K562 (cell line): Measurements from ENCODE around the gene IFT122. TPM values are rescaled to one million over a fixed set of nuclear protein-coding genes. Genes with fewer than 3 reads are reported as not detected.

Experiments used
- ARID1B ChIP-seq: fragments of 450-650 bp; IDR thresholded peaks from 2 replicates; pipeline ENCODE4 v1.6.1; 2016; ENCODE audit warnings: antibody characterized with exemption, mild to moderate bottlenecking, inconsistent platforms
- ATF1 ChIP-seq, 2 experiments: fragments of 450-650 bp in 1 of 2; IDR thresholded peaks; 2 replicates each; pipeline ENCODE4 v1.6.1; 2016; ENCODE audit warnings: missing compliant biosample characterization in 1 of 2, missing genetic modification characterization in 1 of 2
- CBFA2T2 ChIP-seq: fragments of 450-650 bp; conservative IDR thresholded peaks from 2 replicates; pipeline ENCODE4 v1.6.1; 2017; ENCODE audit warnings: mild to moderate bottlenecking
- CBFA2T3 ChIP-seq: fragments of 450-650 bp; IDR thresholded peaks from 2 replicates; pipeline ENCODE4 v1.6.1; 2017
- CBX1 ChIP-seq: sonication (generic); IDR thresholded peaks from 2 replicates; pipeline ENCODE4 v1.6.1; 2016; ENCODE audit warnings: antibody characterized with exemption, low read depth, mild to moderate bottlenecking
- FOSL1 ChIP-seq: fragments of 200-800 bp; sonication (Bioruptor generic); conservative IDR thresholded peaks from 2 replicates; pipeline ENCODE4 v1.6.1; 2016; ENCODE audit warnings: missing genetic modification characterization, missing compliant biosample characterization
- FOXK2 ChIP-seq, 2 experiments: fragments of 450-650 bp; IDR thresholded peaks in 1 of 2; conservative IDR thresholded peaks in 1 of 2; 2 replicates each; pipeline ENCODE4 v1.6.1; 2016; ENCODE audit warnings: low read depth in 2 of 2, mild to moderate bottlenecking in 1 of 2
- HLTF ChIP-seq: fragments of 450-650 bp; IDR thresholded peaks from 2 replicates; pipeline ENCODE4 v1.6.1; 2016
- KDM1A ChIP-seq, 2 experiments: fragments of 450-650 bp; IDR thresholded peaks; 2 replicates each; pipeline ENCODE4 v1.6.1; 2016; ENCODE audit warnings: mild to moderate bottlenecking in 2 of 2
- KLF6 ChIP-seq: fragments of 250-450 bp; sonication (Bioruptor Pico); IDR thresholded peaks from 2 replicates; pipeline ENCODE4 v1.4.0; 2020; ENCODE audit warnings: mild to moderate bottlenecking, moderate library complexity, borderline replicate concordance
- LCOR ChIP-seq: sonication (generic); formaldehyde crosslinking; IDR thresholded peaks from 2 replicates; pipeline ENCODE4 v1.8.0; 2022; ENCODE audit warnings: mild to moderate bottlenecking, missing genetic modification reagents
- MTA3 ChIP-seq: fragments of 450-650 bp; formaldehyde crosslinking; IDR thresholded peaks from 2 replicates; pipeline ENCODE4 v1.6.1; 2017; ENCODE audit warnings: mild to moderate bottlenecking, borderline replicate concordance
- NEUROD1 ChIP-seq: fragments of 150-350 bp; IDR thresholded peaks from 2 replicates; pipeline ENCODE4 v1.6.1; 2014; ENCODE audit warnings: borderline replicate concordance, low read length, low read depth; ENCODE audit not compliant: partially characterized antibody
- SAFB ChIP-seq: fragments of 200-400 bp; formaldehyde crosslinking; IDR thresholded peaks from 2 replicates; pipeline ENCODE4 v1.6.1; 2017; ENCODE audit warnings: low read depth, low read length, borderline replicate concordance
- SOX6 ChIP-seq: fragments of 450-650 bp; IDR thresholded peaks from 2 replicates; pipeline ENCODE4 v1.6.1; 2014; ENCODE audit warnings: mild to moderate bottlenecking
- SP1 ChIP-seq: sonication (generic); formaldehyde crosslinking; IDR thresholded peaks from 2 replicates; pipeline ENCODE4 v1.8.1; 2022; ENCODE audit warnings: mild to moderate bottlenecking, missing genetic modification reagents
- SRSF1 ChIP-seq: fragments of 200-400 bp; formaldehyde crosslinking; IDR thresholded peaks from 2 replicates; pipeline ENCODE4 v1.6.1; 2017; ENCODE audit warnings: mild to moderate bottlenecking, low read depth, low read length, moderate library complexity
- ZNF586 ChIP-seq: fragments of 450-650 bp; formaldehyde crosslinking; conservative IDR thresholded peaks from 2 replicates; pipeline ENCODE4 v1.4.0; 2020; ENCODE audit warnings: mild to moderate bottlenecking, moderate library complexity
- ZNF699 ChIP-seq: fragments of 250-450 bp; sonication (Bioruptor Pico); IDR thresholded peaks from 2 replicates; pipeline ENCODE4 v1.8.0; 2021; ENCODE audit warnings: mild to moderate bottlenecking, moderate library complexity; ENCODE audit not compliant: insufficient replicate concordance
- ZNF77 ChIP-seq: fragments of 250-450 bp; sonication (Bioruptor Pico); IDR thresholded peaks from 2 replicates; pipeline ENCODE4 v1.5.0; 2020
- polyA plus RNA-seq, 8 experiments: library from polyadenylated mRNA; depleted of rRNA in 4 of 8; stranded (reverse) in 5 of 8; unstranded in 3 of 8; fragments of >200 nt; fragmentation: Nextera tagmentation in 2 of 8; fragmentation: Illumina TruSeq in 1 of 8; extraction: Ambion mirVana in 2 of 8; extraction: Trizol in 1 of 8; gene quantifications; 2 replicates each; pipeline versions ENCODE4 v1.2.1 to v1.2.3, GENCODE V29; 2011 to 2014; ENCODE audit warnings: inconsistent platforms in 1 of 8, missing spikeins in 1 of 8
- total RNA-seq, 7 experiments: library from RNA; depleted of rRNA in 6 of 7; stranded (reverse); fragments of >200 nt in 6 of 7; fragmentation: Illumina TruSeq in 2 of 7; extraction: Trizol in 2 of 7; gene quantifications; 2 replicates each; pipeline versions ENCODE4 v1.2.1 to v1.2.3, GENCODE V29; 2011 to 2021; ENCODE audit warnings: low replicate concordance in 1 of 7
- TF ChIP-seq, protein P1 (sequence below), 2 experiments: fragments of 150-350 bp in 1 of 2; IDR thresholded peaks; 2 replicates each; pipeline ENCODE4 v1.6.1; 2012 to 2016; ENCODE audit warnings: low read depth in 2 of 2, low read length in 2 of 2, mild to moderate bottlenecking in 1 of 2, moderate library complexity in 1 of 2
- TF ChIP-seq, protein P2 (sequence below): sonication (generic); formaldehyde crosslinking; IDR thresholded peaks from 2 replicates; pipeline ENCODE4 v1.8.0; 2022; ENCODE audit warnings: mild to moderate bottlenecking, missing genetic modification reagents, borderline replicate concordance
- TF ChIP-seq, protein P3 (sequence below): sonication (generic); formaldehyde crosslinking; IDR thresholded peaks from 2 replicates; pipeline ENCODE4 v1.8.0; 2022; ENCODE audit warnings: mild to moderate bottlenecking, missing genetic modification reagents

The IFT122 gene
- total and polyA plus RNA-seq, 9 of the 15 experiments (the other 6 are each of a cell fraction or from before 2014, with no cell fraction given), result 2.4 to 11.5 (median 7.7) TPM

DNA sequence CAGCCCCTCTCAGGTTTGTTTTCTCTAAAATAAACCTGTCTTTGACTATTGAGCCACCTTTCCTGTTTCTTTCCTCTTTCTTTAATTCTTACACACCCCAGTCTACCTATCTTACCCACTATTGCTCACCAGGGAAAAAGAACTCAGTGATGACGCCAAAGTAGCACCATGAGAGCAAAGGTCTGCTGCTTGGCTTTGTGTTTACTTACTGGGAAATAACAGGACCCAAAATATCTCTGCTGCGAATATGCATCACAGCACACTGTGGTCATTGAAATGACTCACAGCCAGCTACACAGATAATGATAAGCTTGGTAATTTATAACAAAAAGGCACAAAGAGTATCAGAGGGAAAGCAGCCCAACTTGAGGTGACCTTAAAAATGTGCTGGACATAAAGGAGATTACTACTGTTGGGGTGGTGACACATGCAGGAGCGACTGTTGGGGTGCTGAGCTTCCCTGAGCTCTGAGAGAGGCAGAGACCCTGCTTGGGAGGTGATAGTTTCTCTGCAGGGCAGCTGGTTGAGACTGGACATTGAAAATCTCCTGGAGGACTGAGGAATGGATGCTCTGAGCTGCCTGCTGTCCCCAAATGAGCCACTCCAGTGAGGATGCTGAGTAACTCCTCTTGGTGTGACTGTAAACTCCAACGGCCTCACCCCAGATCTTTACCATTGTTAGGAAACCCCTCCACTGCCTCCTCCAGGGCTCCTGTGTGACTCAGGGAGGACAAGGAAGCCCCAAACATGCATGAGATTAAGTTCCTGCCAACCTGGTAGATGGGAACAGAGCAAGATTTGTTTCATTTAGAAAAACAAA is 26.1 kb upstream of the IFT122 start (continued):
- TF ChIP-seq, protein P1, sequence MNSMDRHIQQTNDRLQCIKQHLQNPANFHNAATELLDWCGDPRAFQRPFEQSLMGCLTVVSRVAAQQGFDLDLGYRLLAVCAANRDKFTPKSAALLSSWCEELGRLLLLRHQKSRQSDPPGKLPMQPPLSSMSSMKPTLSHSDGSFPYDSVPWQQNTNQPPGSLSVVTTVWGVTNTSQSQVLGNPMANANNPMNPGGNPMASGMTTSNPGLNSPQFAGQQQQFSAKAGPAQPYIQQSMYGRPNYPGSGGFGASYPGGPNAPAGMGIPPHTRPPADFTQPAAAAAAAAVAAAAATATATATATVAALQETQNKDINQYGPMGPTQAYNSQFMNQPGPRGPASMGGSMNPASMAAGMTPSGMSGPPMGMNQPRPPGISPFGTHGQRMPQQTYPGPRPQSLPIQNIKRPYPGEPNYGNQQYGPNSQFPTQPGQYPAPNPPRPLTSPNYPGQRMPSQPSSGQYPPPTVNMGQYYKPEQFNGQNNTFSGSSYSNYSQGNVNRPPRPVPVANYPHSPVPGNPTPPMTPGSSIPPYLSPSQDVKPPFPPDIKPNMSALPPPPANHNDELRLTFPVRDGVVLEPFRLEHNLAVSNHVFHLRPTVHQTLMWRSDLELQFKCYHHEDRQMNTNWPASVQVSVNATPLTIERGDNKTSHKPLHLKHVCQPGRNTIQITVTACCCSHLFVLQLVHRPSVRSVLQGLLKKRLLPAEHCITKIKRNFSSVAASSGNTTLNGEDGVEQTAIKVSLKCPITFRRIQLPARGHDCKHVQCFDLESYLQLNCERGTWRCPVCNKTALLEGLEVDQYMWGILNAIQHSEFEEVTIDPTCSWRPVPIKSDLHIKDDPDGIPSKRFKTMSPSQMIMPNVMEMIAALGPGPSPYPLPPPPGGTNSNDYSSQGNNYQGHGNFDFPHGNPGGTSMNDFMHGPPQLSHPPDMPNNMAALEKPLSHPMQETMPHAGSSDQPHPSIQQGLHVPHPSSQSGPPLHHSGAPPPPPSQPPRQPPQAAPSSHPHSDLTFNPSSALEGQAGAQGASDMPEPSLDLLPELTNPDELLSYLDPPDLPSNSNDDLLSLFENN (IDR thresholded peaks at IDR 0.05; ENCODE audit: low read depth in 2 of 2, low read length in 2 of 2), result peak in 1 of 2 experiments; percentile 67; a peak in 1 of 4 replicates
- TF ChIP-seq, protein P2, sequence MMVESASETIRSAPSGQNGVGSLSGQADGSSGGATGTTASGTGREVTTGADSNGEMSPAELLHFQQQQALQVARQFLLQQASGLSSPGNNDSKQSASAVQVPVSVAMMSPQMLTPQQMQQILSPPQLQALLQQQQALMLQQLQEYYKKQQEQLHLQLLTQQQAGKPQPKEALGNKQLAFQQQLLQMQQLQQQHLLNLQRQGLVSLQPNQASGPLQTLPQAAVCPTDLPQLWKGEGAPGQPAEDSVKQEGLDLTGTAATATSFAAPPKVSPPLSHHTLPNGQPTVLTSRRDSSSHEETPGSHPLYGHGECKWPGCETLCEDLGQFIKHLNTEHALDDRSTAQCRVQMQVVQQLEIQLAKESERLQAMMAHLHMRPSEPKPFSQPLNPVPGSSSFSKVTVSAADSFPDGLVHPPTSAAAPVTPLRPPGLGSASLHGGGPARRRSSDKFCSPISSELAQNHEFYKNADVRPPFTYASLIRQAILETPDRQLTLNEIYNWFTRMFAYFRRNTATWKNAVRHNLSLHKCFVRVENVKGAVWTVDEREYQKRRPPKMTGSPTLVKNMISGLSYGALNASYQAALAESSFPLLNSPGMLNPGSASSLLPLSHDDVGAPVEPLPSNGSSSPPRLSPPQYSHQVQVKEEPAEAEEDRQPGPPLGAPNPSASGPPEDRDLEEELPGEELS, result no peak
- TF ChIP-seq SOX6 (peak; percentile 9; the same call in 1 of the 2 replicates), SRSF1 (no peak), ARID1B (peak; percentile 89), NEUROD1 (no peak), SAFB (no peak), FOSL1 (tag) (peak; percentile 97), ZNF586 (CRISPR knock-in tag) (no peak), ATF1 (CRISPR knock-in tag; IDR thresholded peaks at IDR 0.05) (no peak), ATF1 (tag; IDR thresholded peaks at IDR 0.05) (peak; percentile 42; the same call in 1 of the 2 replicates), FOXK2 (conservative IDR thresholded peaks at IDR 0.05 in 1 of 2, IDR thresholded peaks at IDR 0.05 in 1 of 2; ENCODE audit: low read depth in 2 of 2) (peak; percentile 48 to 69), CBFA2T2 (peak; percentile 84), CBFA2T3 (peak; percentile 91), SP1 (CRISPR knock-in tag) (peak; percentile 47; the same call in 1 of the 2 replicates), KLF6 (no peak), LCOR (CRISPR knock-in tag) (peak; percentile 87; the same call in 1 of the 2 replicates), CBX1 (no peak), HLTF (no peak), ZNF699 (no peak), MTA3 (peak; percentile 20; the same call in 1 of the 2 replicates), ZNF77 (CRISPR knock-in tag) (no peak), KDM1A (IDR thresholded peaks at IDR 0.05) (peak; percentile 53 to 62)
- TF ChIP-seq, protein P3, sequence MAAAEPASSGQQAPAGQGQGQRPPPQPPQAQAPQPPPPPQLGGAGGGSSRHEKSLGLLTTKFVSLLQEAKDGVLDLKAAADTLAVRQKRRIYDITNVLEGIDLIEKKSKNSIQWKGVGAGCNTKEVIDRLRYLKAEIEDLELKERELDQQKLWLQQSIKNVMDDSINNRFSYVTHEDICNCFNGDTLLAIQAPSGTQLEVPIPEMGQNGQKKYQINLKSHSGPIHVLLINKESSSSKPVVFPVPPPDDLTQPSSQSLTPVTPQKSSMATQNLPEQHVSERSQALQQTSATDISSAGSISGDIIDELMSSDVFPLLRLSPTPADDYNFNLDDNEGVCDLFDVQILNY (CRISPR knock-in tag), result no peak
